Trophoblast cell (in vitro differentiated cells and primary cell): Measurements from ENCODE around the gene KCNH1.

Source experiments
- DNase-seq, 2 donors: peaks; one replicate each; pipeline ENCODE4 v3.0.0-alpha.2; 2016
- H2AFZ ChIP-seq: 2 replicates; pipeline ENCODE4 v1.6.1; 2013; ENCODE audit warnings: low read length, moderate library complexity, mild to moderate bottlenecking; ENCODE audit not compliant: insufficient read depth, poor library complexity
- H2AK5ac ChIP-seq: 2 replicates; pipeline ENCODE4 v1.6.1; 2013; ENCODE audit warnings: mild to moderate bottlenecking, low read length
- H2BK120ac ChIP-seq: 2 replicates; pipeline ENCODE4 v1.6.1; 2013; ENCODE audit warnings: low read length, mild to moderate bottlenecking, moderate library complexity; ENCODE audit not compliant: insufficient read depth, poor library complexity
- H2BK12ac ChIP-seq: 2 replicates; pipeline ENCODE4 v1.6.1; 2013; ENCODE audit warnings: mild to moderate bottlenecking, low read length, moderate library complexity
- H2BK5ac ChIP-seq: 2 replicates; pipeline ENCODE4 v1.6.1; 2013; ENCODE audit warnings: low read length, low read depth, moderate library complexity, mild to moderate bottlenecking; ENCODE audit not compliant: poor library complexity
- H3K14ac ChIP-seq: 2 replicates; pipeline ENCODE4 v1.6.1; 2013; ENCODE audit warnings: mild to moderate bottlenecking, low read length
- H3K18ac ChIP-seq: 2 replicates; pipeline ENCODE4 v1.6.1; 2013; ENCODE audit warnings: mild to moderate bottlenecking, low read length
- H3K23ac ChIP-seq: 2 replicates; pipeline ENCODE4 v1.6.1; 2013; ENCODE audit warnings: low read length
- H3K27ac ChIP-seq: 2 replicates; pipeline ENCODE4 v1.5.1; 2013; ENCODE audit warnings: low read depth, mild to moderate bottlenecking, inconsistent platforms, low read length, moderate library complexity
- H3K27me3 ChIP-seq: 2 replicates; pipeline ENCODE4 v1.6.1; 2013; ENCODE audit warnings: inconsistent platforms, mild to moderate bottlenecking, low read length, moderate library complexity; ENCODE audit not compliant: insufficient read depth
- H3K36me3 ChIP-seq, 2 experiments: 1 replicate in 1 of 2; 2 replicates in 1 of 2; pipeline ENCODE4 v1.6.1; 2013; ENCODE audit warnings: low read length in 2 of 2, mild to moderate bottlenecking in 2 of 2, moderate library complexity in 1 of 2; ENCODE audit not compliant: insufficient read depth in 2 of 2, control insufficient read depth in 1 of 2
- H3K4ac ChIP-seq: 2 replicates; pipeline ENCODE4 v1.6.1; 2013; ENCODE audit warnings: low read depth, mild to moderate bottlenecking, low read length, moderate library complexity
- H3K4me1 ChIP-seq, 2 experiments: 1 replicate in 1 of 2; 2 replicates in 1 of 2; pipeline ENCODE4 v1.6.1; 2013; ENCODE audit warnings: low read length in 2 of 2, mild to moderate bottlenecking in 2 of 2, moderate library complexity in 1 of 2; ENCODE audit not compliant: insufficient read depth in 2 of 2, control insufficient read depth in 1 of 2
- H3K4me2 ChIP-seq: 2 replicates; pipeline ENCODE4 v1.6.1; 2013; ENCODE audit warnings: inconsistent platforms, mild to moderate bottlenecking, low read length, moderate library complexity
- H3K4me3 ChIP-seq: 2 replicates; pipeline ENCODE4 v1.5.1; 2013; ENCODE audit warnings: mild to moderate bottlenecking, low read depth, low read length, inconsistent platforms
- H3K79me1 ChIP-seq: one replicate; pipeline ENCODE4 v1.6.1; 2013; ENCODE audit warnings: low read length
- H3K79me2 ChIP-seq: 2 replicates; pipeline ENCODE4 v1.6.1; 2013; ENCODE audit warnings: low read length, mild to moderate bottlenecking; ENCODE audit not compliant: control insufficient read depth, insufficient read depth, poor library complexity
- H3K9ac ChIP-seq: 2 replicates; pipeline ENCODE4 v1.6.1; 2013; ENCODE audit warnings: mild to moderate bottlenecking, low read length
- H3K9me3 ChIP-seq: 2 replicates; pipeline ENCODE4 v1.6.1; 2013; ENCODE audit warnings: low read depth, mild to moderate bottlenecking, control low read depth, inconsistent platforms, low read length; ENCODE audit not compliant: insufficient read depth
- H4K12ac ChIP-seq: 2 replicates; pipeline ENCODE4 v1.6.1; 2013; ENCODE audit warnings: low read depth, mild to moderate bottlenecking, low read length, moderate library complexity
- H4K8ac ChIP-seq: 2 replicates; pipeline ENCODE4 v1.6.1; 2013; ENCODE audit warnings: low read depth, mild to moderate bottlenecking, low read length, moderate library complexity
- H4K91ac ChIP-seq: one replicate; pipeline ENCODE4 v1.6.1; 2013; ENCODE audit warnings: low read depth, mild to moderate bottlenecking, low read length, moderate library complexity
- WGBS: extraction: QIAGEN DNeasy Blood & Tissue Kit; methylation state at CpG from one replicate; pipeline ENCODE4 v1.1.7; 2013; ENCODE audit warnings: missing lambda C conversion rate; ENCODE audit not compliant: insufficient read length, insufficient coverage; ENCODE audit errors: extremely low coverage; 5-methylcytosine and 5-hydroxymethylcytosine counted together

The KCNH1 gene

DNA sequence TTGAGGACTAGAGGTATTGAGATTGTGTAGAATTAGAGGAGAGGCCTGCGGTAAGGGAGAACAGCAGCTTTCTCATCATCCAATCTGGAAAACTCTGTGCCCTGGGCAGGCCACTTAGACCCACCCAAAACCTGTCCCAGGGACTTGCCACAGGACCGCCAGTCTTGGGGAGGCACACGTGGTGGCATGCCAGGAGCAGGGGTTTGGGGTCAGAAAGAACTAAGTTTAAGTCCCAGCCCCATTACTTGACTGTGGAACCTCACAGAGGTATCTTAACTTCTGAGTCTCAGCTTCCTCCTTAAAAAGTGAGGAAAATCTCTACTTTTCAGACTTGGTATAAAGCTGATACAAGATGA is 448.7 kb downstream of the KCNH1 start:
- no CpG with 5 or more reads among the region's 3 CpGs for WGBS
- no peak overlapping the region for H2AFZ ChIP-seq

DNA sequence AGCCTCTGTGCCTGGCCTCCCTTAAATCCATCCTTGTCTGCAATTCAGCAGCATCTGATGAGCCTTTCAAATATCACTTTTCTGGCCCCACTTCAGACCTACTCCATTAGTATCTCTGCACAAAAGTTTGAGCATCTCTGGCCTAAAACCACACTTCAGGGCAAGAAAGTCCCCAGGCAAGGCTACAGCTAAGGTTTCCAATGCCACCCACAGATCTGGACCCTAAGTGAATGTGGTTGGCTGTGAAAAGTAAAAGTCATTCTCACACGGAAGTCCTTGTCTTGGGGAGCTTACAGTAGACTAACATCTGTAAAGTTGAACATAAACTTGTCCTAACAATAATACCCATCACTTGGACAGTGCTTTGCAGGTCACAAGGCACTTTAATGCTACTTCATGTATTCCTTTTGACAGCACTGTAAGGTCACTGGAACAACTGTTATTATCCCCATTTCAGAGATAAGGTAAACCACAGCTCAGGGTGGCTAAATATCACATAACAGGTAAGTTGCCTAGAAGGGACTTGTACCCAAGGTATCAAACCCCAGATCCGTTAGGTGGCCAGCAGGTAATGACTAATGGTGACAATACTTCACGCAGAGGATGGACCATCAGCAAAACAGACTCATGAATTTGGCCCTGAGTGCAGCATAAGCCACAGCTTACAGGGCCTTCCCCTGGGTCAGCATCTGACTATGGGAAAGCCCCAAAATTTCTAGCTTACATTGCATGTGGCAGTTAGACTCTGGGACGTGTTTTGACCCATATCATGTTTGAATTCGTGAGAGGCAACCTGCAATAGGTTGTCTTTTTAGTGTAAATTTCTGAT is 449.3 kb downstream of the KCNH1 start:
- no peak overlapping the region for H3K23ac ChIP-seq
- H3K4me2 ChIP-seq, result no peak overlapping the region
- peaks cover 2% of the 10 kb centered on the region for H3K9me3 ChIP-seq
- no peak overlapping the region for H3K4me3 ChIP-seq
- no peak overlapping the region for H2BK120ac ChIP-seq
- H3K4ac ChIP-seq, result no peak overlapping the region
- no peak overlapping the region for H3K9ac ChIP-seq
- H3K79me1 ChIP-seq, result no peaks in the 10 kb centered on the region
- H3K4me1 ChIP-seq, result no peaks in the 10 kb centered on the region
- no peak for DNase-seq
- no peak overlapping the region for H3K18ac ChIP-seq
- H3K27ac ChIP-seq, result no peak overlapping the region
- no peak overlapping the region for H2AK5ac ChIP-seq
- H3K79me2 ChIP-seq, result no peaks in the 10 kb centered on the region
- no peaks in the 10 kb centered on the region for H3K27me3 ChIP-seq
- H3K36me3 ChIP-seq, result no peaks in the 10 kb centered on the region
- H2BK12ac ChIP-seq, result no peak overlapping the region
- no peak overlapping the region for H4K8ac ChIP-seq
- no peak overlapping the region for H3K14ac ChIP-seq
- H2BK5ac ChIP-seq, result no peak overlapping the region
- no peak overlapping the region for H4K91ac ChIP-seq
- no peak overlapping the region for H2AFZ ChIP-seq
- H4K12ac ChIP-seq, result no peak overlapping the region
- no CpG with 5 or more reads among the region's 5 CpGs for WGBS

More for the DNA sequence above, 448.7 kb downstream of the KCNH1 start:
- Histone ChIP-seq H3K9ac (no peak overlapping the region), H3K79me1 (no peaks in the 10 kb centered on the region), H2BK12ac (no peak overlapping the region), H4K91ac (no peak overlapping the region), H2AK5ac (no peak overlapping the region), H3K4me2 (no peak overlapping the region), H3K23ac (no peak overlapping the region), H2BK120ac (no peak overlapping the region), H3K27me3 (no peaks in the 10 kb centered on the region), H3K9me3 (peaks cover 2% of the 10 kb centered on the region), H4K8ac (no peak overlapping the region), H3K4me1 (no peaks in the 10 kb centered on the region), H3K4me3 (no peak overlapping the region), H3K79me2 (no peaks in the 10 kb centered on the region), H3K36me3 (no peaks in the 10 kb centered on the region), H3K18ac (no peak overlapping the region), H3K27ac (no peak overlapping the region), H3K4ac (no peak overlapping the region), H4K12ac (no peak overlapping the region), H2BK5ac (no peak overlapping the region), H3K14ac (no peak overlapping the region)
- DNase-seq, result no peak

- Histone ChIP-seq H3K14ac (no peak overlapping the region), H3K4ac (no peak overlapping the region), H2AFZ (no peak overlapping the region), H3K27ac (no peak overlapping the region), H3K9me3 (peaks cover 2% of the 10 kb centered on the region), H3K4me2 (no peak overlapping the region), H4K12ac (no peak overlapping the region), H2BK5ac (no peak overlapping the region), H4K8ac (no peak overlapping the region), H3K36me3 (no peaks in the 10 kb centered on the region), H2BK120ac (no peak overlapping the region), H3K79me1 (no peaks in the 10 kb centered on the region), H3K27me3 (no peaks in the 10 kb centered on the region), H3K4me1 (no peaks in the 10 kb centered on the region), H3K79me2 (no peaks in the 10 kb centered on the region), H3K4me3 (peak overlapping the region; percentile 8), H3K23ac (no peak overlapping the region), H4K91ac (no peak overlapping the region), H3K9ac (no peak overlapping the region), H2AK5ac (no peak overlapping the region), H3K18ac (no peak overlapping the region), H2BK12ac (no peak overlapping the region)
- DNase-seq, result no peak
- no CpG with 5 or more reads among the region's 33 CpGs for WGBS
Measured at GRCh38 chr1:210683403-210684047, 450.4 kb downstream of the KCNH1 start.

DNA sequence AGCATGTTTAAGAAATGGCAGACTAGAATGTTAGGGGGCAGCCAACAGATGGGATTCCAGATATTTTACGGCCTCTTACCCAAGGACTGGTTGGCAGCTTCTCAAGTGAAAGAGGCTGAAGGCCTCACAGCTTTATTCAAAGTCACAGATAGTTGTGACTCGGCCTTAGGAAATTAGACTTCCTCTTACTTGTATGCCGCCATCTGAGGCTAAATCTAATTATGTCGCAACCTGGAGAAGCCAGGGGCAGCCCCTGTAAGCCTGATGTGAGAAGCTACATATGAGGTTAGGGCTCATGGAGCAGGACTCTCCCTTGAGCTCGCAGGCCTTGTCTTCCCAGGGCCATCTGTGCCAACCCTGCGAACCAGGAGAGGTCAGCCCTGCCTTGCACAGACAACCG is 452.8 kb downstream of the KCNH1 start:
- H3K4me3 ChIP-seq, result no peak overlapping the region
- no peak overlapping the region for H3K9ac ChIP-seq
- no peaks in the 10 kb centered on the region for H3K79me1 ChIP-seq
- no peak overlapping the region for H2AK5ac ChIP-seq
- no peak overlapping the region for H4K91ac ChIP-seq
- H3K18ac ChIP-seq, result no peak overlapping the region
- WGBS, result no CpG with 5 or more reads among the region's 7 CpGs
- no peak overlapping the region for H4K8ac ChIP-seq
- DNase-seq, result no peak
- no peak overlapping the region for H2BK5ac ChIP-seq
- H4K12ac ChIP-seq, result no peak overlapping the region
- no peak overlapping the region for H2BK12ac ChIP-seq
- H3K27ac ChIP-seq, result no peak overlapping the region
- no peaks in the 10 kb centered on the region for H3K27me3 ChIP-seq
- H3K79me2 ChIP-seq, result no peaks in the 10 kb centered on the region
- peaks cover 2% of the 10 kb centered on the region for H3K9me3 ChIP-seq
- no peak overlapping the region for H2BK120ac ChIP-seq
- no peak overlapping the region for H3K23ac ChIP-seq
- H3K4ac ChIP-seq, result no peak overlapping the region
- H3K4me1 ChIP-seq, result no peaks in the 10 kb centered on the region
- H3K36me3 ChIP-seq, result no peaks in the 10 kb centered on the region
- H3K14ac ChIP-seq, result no peak overlapping the region
- no peak overlapping the region for H3K4me2 ChIP-seq
- H2AFZ ChIP-seq, result no peak overlapping the region
